Medulla oblongata (tissue), 1 donor: ENCODE data around the gene TUFM.
A peak's percentile ranks its signal among the peaks of the same experiment; 100 is the strongest.

Source experiments
- DNase-seq: peaks from one replicate; pipeline ENCODE4 v3.0.0-alpha.2; 2015; ENCODE audit errors: extremely low spot score

Gene TUFM

GRCh38 chr16:28802235-28803019 lies 43.7 kb downstream of the TUFM start:
- DNase-seq: peak; percentile 93
